ENCODE measurements around the gene ABHD2.

GRCh38 chr15:89177633-89178306 is 89.5 kb downstream of the ABHD2 start:
- TF ChIP-seq GATA2 (IDR thresholded peaks at IDR 0.05; ENCODE audit: low read depth, low read length) = no peak
- TF ChIP-seq GATA3 (IDR thresholded peaks at IDR 0.05; ENCODE audit: low read depth, low read length) = no peak
